Activated naive CD4-positive, alpha-beta T cell (primary cell): ENCODE measurements around the gene SPAG16.

Experiments used
- DNase-seq, 4 experiments: peaks; one replicate each; lab custom pipeline; 2025; lab: John Stamatoyannopoulos, UW

SPAG16 gene

GRCh38 chr2:214264171-214264570, 979.9 kb downstream of the SPAG16 start:
- no peak for DNase-seq

GRCh38 chr2:214265991-214266489, 981.8 kb downstream of the SPAG16 start:
- no peak for DNase-seq

DNA sequence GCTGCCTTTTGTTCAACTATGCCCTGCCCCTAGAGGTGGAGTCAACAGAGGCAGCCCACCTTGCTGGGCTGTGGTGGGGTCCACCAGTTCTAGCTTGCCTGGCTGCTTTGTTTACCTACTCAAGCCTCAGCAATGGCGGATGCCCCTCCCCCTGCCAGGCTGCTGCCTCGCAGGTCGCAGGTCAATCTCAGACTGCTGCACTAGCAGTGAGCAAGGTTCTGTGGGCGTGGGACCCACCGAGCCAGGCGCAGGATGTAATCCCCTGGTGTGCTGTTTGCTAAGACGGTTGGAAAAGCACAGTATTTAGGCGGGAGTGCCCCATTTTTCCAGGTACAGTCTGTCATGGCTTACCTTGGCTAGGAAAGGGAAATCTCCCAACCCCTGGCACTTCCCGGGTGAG, 993.6 kb downstream of the SPAG16 start:
- no peak for DNase-seq

- no peak for DNase-seq
These were observed 1001.7 kb downstream of the SPAG16 start for GRCh38 chr2:214286011-214286410.

- DNase-seq = no peak
These were observed 1009.3 kb downstream of the SPAG16 start for GRCh38 chr2:214293593-214293992.

- no peak for DNase-seq
These were observed 1010.2 kb downstream of the SPAG16 start for GRCh38 chr2:214294426-214294825.

GRCh38 chr2:214297423-214297822, 1013.2 kb downstream of the SPAG16 start:
- no peak for DNase-seq

GRCh38 chr2:214310319-214310718, 1026.1 kb downstream of the SPAG16 start:
- no peak for DNase-seq

- DNase-seq = no peak
These were observed 1026.8 kb downstream of the SPAG16 start for GRCh38 chr2:214311031-214311533.

- DNase-seq = no peak
These were observed 1027.9 kb downstream of the SPAG16 start for GRCh38 chr2:214311931-214312749.

DNA sequence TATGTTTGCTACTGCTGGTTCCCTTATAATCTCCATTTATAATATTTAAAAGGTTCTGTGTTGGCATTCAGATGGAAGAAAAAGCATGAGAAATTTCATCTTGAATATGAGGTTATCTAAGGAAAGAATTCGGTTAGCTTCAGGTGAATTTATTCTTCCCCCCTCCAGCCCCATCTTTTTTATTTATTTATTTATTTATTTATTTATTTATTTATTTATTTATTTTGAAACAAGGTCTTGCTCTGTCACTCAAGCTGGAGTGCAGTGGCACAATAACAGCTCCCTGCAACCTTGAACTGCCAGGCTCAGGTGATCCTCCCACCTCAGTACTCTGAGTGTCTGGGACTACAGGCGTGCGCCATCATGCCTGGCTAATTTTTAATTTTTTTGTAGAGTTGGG, 1031.1 kb downstream of the SPAG16 start:
- no peak for DNase-seq

- DNase-seq = no peak
These were observed 1035.9 kb downstream of the SPAG16 start for GRCh38 chr2:214320211-214320610.

- DNase-seq = no peak
These were observed 1038.4 kb downstream of the SPAG16 start for GRCh38 chr2:214322662-214323061.

GRCh38 chr2:214325404-214325803, 1041.1 kb downstream of the SPAG16 start:
- no peak for DNase-seq

- no peak for DNase-seq
These were observed 1044.7 kb downstream of the SPAG16 start for GRCh38 chr2:214328941-214329340.

- DNase-seq = no peak
These were observed 1057.4 kb downstream of the SPAG16 start for GRCh38 chr2:214341646-214342045.

- DNase-seq = no peak
These were observed 1074.2 kb downstream of the SPAG16 start for GRCh38 chr2:214358506-214358905.

DNA sequence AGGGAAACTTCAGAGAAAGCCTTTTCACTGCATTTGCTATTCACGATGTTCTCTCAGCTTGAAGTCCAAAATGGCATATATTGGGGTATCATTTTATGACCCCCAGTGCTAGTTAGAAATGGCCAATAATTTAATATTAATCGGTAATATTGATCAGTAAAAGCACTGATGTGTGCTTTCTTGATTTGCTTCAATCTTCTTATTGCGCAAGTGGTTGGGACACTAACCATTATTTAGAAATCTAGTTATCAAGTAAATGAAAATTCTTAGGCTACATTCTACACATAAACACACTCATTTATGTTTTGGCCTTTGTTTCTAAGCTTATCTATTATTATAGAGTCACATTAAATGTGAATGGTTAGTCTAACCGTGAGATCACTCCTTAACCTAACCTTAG, 1076.9 kb downstream of the SPAG16 start:
- no peak for DNase-seq

DNA sequence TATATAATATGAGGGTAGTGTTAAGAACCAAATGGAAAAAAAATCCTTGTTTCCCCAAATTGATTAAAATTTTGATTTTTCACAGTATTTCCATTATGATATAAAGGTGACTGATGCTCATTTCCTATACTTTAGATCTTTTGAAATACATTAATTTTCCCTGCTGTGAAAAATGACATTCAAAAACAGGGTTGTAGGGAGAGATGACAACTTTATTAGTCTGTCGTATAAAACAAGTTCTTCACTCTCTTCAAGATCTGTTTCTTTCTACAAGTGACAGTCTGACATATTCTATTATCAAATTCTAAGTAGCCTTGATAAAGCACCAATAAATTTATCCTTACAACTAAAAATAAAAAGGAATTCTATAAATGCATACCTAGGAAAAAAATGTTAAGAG, 1081.3 kb downstream of the SPAG16 start:
- no peak for DNase-seq

- DNase-seq = no peak
These were observed 1082.9 kb downstream of the SPAG16 start for GRCh38 chr2:214367171-214367570.

DNA sequence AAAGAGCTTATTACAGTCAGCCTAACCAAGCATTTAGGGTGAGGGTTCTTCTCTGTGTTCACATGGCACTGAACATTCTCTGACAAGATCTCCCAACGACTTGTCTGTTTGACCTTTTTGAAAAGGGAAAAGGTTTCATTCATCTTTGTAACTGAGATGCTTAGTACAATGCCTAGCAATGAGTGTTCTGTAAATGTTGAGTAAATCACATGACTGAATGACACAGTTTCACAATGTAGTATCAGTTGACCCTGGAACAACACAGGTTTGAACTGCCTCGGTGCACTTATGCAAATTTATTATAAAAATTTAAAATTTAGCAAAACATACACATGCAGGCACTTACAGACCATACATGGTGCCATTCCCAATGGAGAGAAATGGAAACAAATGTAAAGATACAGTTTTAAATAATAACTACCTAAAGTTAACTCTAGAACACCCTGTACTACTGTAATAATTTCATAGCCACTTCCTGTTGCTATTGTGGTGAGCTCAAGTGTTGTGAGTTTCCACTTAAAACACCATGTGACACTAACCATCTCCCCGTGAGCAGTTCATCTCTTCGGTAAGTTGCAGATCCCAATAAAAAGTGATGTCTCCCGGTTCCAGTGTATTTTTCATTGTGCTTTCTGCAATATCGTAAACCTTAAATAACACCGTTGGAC, 1092.5 kb downstream of the SPAG16 start:
- no peak for DNase-seq

- no peak for DNase-seq
These were observed 1093.0 kb downstream of the SPAG16 start for GRCh38 chr2:214377286-214377624.

DNA sequence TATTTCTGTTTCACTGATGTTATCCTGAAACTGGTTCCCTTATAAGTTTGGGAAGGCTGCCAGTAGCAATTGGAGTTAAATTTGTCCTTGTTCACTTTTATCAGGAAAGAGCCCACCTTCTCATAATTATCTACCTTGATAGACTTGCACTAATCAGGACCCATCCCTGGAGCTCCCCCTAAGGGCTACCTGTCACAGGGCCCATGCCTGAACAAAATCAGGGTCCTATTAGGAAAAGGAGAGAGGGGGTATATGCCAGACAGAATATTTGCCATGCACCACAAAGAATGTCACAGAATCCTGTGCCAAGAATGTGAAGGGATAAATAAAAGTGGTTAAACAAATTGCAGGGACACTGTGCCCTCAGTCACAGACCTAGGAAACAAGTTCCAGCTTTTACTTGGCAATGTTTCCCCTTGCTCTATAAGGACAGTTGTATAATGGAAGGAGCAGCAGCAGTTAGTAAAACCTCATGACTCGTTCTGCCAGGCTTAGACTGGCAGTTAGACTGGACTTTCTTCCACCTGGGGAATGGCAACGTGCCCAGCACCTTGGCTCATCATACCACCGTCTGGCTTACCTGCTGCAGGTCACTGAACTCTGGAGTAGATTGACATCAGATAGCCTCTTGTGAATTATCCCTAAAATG, 1094.3 kb downstream of the SPAG16 start:
- no peak for DNase-seq
